Panc1 (cell line): ENCODE measurements around the gene UST. TPM values are rescaled to one million over a fixed set of nuclear protein-coding genes. Genes with fewer than 3 reads are reported as not detected.
"Not testable (repeated sequence)": the region's sequence is repeated elsewhere in the genome, so short reads cannot be mapped to it uniquely, and the experiment has no call there.

Experiments
- ATAC-seq: fragments of 200-7000 bp; cut with Tn5 transposase; 2 replicates; pipeline ENCODE4 v1.9.1; 2020; ENCODE audit warnings: mild to moderate bottlenecking, moderate library complexity
- BruUV-seq: library from RNA; stranded (reverse); fragments of 400-500 nt; replicated peaks from 2 replicates; lab custom pipeline; 2021; lab: Mats Ljungman, UMichigan
- CTCF ChIA-PET: fragments of 300-600 bp; sonication (Branson Sonifier 250); formaldehyde crosslinking; loops from one replicate; lab custom pipeline; 2022; ENCODE audit warnings: antibody characterized with exemption; lab: Charles Lee
- POLR2A ChIA-PET: fragments of 300-600 bp; sonication (Branson Sonifier 250); formaldehyde crosslinking; loops from one replicate; lab custom pipeline; 2022; ENCODE audit warnings: antibody characterized with exemption; lab: Charles Lee
- DNase-seq: peaks from one replicate; pipeline ENCODE4 v3.0.0-alpha.2; 2010; ENCODE audit warnings: low read depth, low spot score
- H3K27ac ChIP-seq: 2 replicates; pipeline ENCODE4 v1.5.1; 2011; ENCODE audit warnings: mild to moderate bottlenecking, low read length, inconsistent platforms
- H3K27me3 ChIP-seq: fragments of 200-500 bp; sonication (Bioruptor generic); 2 replicates; pipeline ENCODE4 v1.6.0; 2014; ENCODE audit warnings: low read length, inconsistent platforms; ENCODE audit not compliant: control insufficient read depth, insufficient read depth
- H3K36me3 ChIP-seq: fragments of 200-500 bp; sonication (Bioruptor generic); 2 replicates; pipeline ENCODE4 v1.5.1; 2014; ENCODE audit warnings: inconsistent platforms, mild to moderate bottlenecking, low read length, moderate library complexity; ENCODE audit not compliant: control insufficient read depth, insufficient read depth
- H3K4me1 ChIP-seq: 2 replicates; pipeline ENCODE4 v1.5.1; 2011; ENCODE audit warnings: inconsistent platforms, mild to moderate bottlenecking, low read length, moderate library complexity; ENCODE audit not compliant: control insufficient read depth, insufficient read depth
- H3K4me3 ChIP-seq, 2 experiments: 2 replicates each; pipeline ENCODE4 v1.5.1; 2011 to 2012; ENCODE audit warnings: low read depth in 2 of 2, low read length in 2 of 2, mild to moderate bottlenecking in 2 of 2, inconsistent platforms in 1 of 2, moderate library complexity in 1 of 2
- H3K9me3 ChIP-seq: fragments of 200-500 bp; sonication (Bioruptor generic); 2 replicates; pipeline ENCODE4 v1.5.1; 2014; ENCODE audit warnings: low read depth, mild to moderate bottlenecking, inconsistent platforms, low read length, moderate library complexity; ENCODE audit not compliant: control insufficient read depth, insufficient read depth
- POLR2AphosphoS5 ChIP-seq: IDR thresholded peaks from 2 replicates; pipeline ENCODE4 v1.6.1; 2012; ENCODE audit warnings: mild to moderate bottlenecking, low read depth, low read length, moderate library complexity
- SIN3A ChIP-seq: IDR thresholded peaks from 2 replicates; pipeline ENCODE4 v1.6.1; 2012; ENCODE audit warnings: low read depth, mild to moderate bottlenecking, low read length, moderate library complexity, borderline replicate concordance; ENCODE audit not compliant: insufficient read depth
- TCF7L2 ChIP-seq: IDR thresholded peaks from 2 replicates; pipeline ENCODE4 v1.6.1; 2011; ENCODE audit warnings: mild to moderate bottlenecking, low read depth, low read length, inconsistent platforms
- in situ Hi-C: cut with HindIII; loops from 2 replicates; pipeline ENCODE4 v1.10.0; 2016; ENCODE audit warnings: low sequenced_read_pairs, low pct_unique_long_range_greater_than_20kb
- intact Hi-C: fragments of 100-400 bp; cut with micrococcal nuclease; formaldehyde crosslinking; loops from one replicate; pipeline ENCODE4 v1.10.0; 2022; ENCODE audit not compliant: unreplicated experiment
- total RNA-seq: library from RNA; stranded (reverse); gene quantifications from one replicate; pipeline ENCODE4 v1.2.1, GENCODE V29; 2021; ENCODE audit not compliant: unreplicated experiment
- TF ChIP-seq, protein P1 (sequence below), 2 experiments: IDR thresholded peaks; 2 replicates each; pipeline ENCODE4 v1.6.1; 2011 to 2012; ENCODE audit warnings: low read depth in 2 of 2, control low read depth in 1 of 2, low read length in 1 of 2, mild to moderate bottlenecking in 1 of 2, moderate library complexity in 1 of 2; ENCODE audit not compliant: insufficient read depth in 1 of 2
- TF ChIP-seq, protein P2 (sequence below): fragments of 450-650 bp; IDR thresholded peaks from 2 replicates; pipeline ENCODE4 v1.5.1; 2017; ENCODE audit warnings: mild to moderate bottlenecking

The UST gene
- total RNA-seq, 1 experiment from 2014 or later, result 0.15 TPM

DNA sequence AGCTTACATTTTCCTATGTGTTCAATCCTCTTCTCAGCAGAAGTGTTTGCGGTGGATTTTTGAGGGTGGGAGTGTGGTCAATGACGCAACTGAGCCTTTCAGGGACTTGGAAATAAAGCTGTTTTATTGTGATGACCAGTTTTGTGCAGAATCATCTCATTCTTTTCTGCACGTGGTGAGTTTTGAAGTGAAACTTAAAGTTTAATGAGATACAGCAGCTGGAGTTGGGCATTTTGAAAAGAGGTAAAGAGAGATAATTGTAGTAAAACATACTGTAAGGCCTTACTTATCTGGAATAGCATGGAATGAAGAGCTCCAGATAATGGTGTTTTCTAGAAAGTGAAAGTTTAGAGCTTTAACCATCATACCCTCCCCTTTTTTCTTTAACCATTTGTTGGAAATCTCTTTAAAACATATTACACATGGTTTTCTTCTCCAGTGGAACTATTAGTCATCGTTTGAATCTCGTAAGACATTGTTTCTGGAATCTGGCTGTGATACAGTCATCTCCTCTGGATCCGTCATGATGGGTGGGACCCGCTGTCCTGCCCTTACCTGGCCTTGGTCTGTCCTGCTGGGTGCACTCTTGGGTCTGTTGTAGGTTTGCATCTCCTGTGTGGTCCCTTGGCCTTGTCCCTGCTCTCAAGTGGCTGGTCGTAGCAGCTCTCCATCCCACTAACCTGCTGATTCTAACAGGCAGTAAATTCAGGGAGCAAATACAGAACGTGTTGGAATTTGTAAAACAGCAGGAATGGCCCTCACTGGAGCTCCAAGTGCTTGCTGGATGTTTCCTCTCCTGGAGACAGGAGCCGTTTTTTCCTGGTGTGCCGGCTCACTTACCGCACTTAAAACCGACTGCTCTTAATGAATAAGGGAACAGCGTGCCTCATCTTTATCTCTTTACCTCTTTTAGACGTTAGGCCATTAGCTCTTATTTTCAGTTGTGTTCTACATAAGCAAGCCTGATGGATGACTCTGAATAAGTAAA lies 29.8 kb downstream of the UST start:
- no peaks in the 10 kb centered on the region for H3K27me3 ChIP-seq
- in situ Hi-C loops, result no loop called here
- ATAC-seq (no peak), DNase-seq (no peak)
- H3K4me1 ChIP-seq, result no peaks in the 10 kb centered on the region
- ChIA-PET POLR2A (no interaction called here), CTCF (no interaction called here)
- no peak overlapping the region for H3K27ac ChIP-seq
- no peak overlapping the region for H3K4me3 ChIP-seq
- no TSS peak for BruUV-seq
- H3K36me3 ChIP-seq, result no peaks in the 10 kb centered on the region
- no peaks in the 10 kb centered on the region for H3K9me3 ChIP-seq
- TF ChIP-seq, protein P1, sequence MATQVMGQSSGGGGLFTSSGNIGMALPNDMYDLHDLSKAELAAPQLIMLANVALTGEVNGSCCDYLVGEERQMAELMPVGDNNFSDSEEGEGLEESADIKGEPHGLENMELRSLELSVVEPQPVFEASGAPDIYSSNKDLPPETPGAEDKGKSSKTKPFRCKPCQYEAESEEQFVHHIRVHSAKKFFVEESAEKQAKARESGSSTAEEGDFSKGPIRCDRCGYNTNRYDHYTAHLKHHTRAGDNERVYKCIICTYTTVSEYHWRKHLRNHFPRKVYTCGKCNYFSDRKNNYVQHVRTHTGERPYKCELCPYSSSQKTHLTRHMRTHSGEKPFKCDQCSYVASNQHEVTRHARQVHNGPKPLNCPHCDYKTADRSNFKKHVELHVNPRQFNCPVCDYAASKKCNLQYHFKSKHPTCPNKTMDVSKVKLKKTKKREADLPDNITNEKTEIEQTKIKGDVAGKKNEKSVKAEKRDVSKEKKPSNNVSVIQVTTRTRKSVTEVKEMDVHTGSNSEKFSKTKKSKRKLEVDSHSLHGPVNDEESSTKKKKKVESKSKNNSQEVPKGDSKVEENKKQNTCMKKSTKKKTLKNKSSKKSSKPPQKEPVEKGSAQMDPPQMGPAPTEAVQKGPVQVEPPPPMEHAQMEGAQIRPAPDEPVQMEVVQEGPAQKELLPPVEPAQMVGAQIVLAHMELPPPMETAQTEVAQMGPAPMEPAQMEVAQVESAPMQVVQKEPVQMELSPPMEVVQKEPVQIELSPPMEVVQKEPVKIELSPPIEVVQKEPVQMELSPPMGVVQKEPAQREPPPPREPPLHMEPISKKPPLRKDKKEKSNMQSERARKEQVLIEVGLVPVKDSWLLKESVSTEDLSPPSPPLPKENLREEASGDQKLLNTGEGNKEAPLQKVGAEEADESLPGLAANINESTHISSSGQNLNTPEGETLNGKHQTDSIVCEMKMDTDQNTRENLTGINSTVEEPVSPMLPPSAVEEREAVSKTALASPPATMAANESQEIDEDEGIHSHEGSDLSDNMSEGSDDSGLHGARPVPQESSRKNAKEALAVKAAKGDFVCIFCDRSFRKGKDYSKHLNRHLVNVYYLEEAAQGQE (IDR thresholded peaks at IDR 0.05; ENCODE audit: insufficient read depth in 1 of 2, low read depth in 2 of 2, low read length in 1 of 2), result no peak
- TF ChIP-seq TCF7L2 (no peak), POLR2AphosphoS5 (no peak), SIN3A (no peak)
- TF ChIP-seq, protein P2, sequence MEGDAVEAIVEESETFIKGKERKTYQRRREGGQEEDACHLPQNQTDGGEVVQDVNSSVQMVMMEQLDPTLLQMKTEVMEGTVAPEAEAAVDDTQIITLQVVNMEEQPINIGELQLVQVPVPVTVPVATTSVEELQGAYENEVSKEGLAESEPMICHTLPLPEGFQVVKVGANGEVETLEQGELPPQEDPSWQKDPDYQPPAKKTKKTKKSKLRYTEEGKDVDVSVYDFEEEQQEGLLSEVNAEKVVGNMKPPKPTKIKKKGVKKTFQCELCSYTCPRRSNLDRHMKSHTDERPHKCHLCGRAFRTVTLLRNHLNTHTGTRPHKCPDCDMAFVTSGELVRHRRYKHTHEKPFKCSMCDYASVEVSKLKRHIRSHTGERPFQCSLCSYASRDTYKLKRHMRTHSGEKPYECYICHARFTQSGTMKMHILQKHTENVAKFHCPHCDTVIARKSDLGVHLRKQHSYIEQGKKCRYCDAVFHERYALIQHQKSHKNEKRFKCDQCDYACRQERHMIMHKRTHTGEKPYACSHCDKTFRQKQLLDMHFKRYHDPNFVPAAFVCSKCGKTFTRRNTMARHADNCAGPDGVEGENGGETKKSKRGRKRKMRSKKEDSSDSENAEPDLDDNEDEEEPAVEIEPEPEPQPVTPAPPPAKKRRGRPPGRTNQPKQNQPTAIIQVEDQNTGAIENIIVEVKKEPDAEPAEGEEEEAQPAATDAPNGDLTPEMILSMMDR, result no peak
- intact Hi-C loops, result no loop called here

DNA sequence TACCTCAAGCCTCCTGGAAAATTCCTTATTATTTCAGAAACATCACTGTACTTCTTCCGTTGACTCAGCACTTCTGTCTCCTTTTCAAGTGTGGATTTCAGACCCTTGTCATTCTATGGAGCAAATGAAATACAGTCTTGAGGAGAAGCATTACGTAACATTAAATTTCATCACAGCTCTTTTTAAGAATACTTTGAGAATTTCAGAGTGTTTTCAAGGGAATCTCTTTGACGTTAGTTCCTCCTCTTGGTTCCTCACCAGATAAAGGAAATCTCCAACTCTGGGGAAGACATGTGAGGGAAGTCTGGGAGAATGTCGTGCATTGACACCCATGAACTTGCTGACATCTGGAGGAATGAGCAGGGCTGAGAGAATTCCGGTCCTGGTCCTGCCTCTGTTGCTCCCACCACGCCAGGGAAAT lies 32.3 kb downstream of the UST start:
- no TSS peak for BruUV-seq
- Histone ChIP-seq H3K27ac (no peak overlapping the region), H3K4me1 (no peaks in the 10 kb centered on the region), H3K9me3 (no peaks in the 10 kb centered on the region), H3K27me3 (no peaks in the 10 kb centered on the region), H3K36me3 (no peaks in the 10 kb centered on the region), H3K4me3 (no peak overlapping the region)
- TF ChIP-seq, protein P1 (IDR thresholded peaks at IDR 0.05; ENCODE audit: insufficient read depth in 1 of 2, low read depth in 2 of 2, low read length in 1 of 2), result no peak
- TF ChIP-seq TCF7L2, result no peak
- POLR2A ChIA-PET, result no interaction called here
- ATAC-seq (no peak), DNase-seq (no peak)
- CTCF ChIA-PET, result no interaction called here
- intact Hi-C loops, result no loop called here
- in situ Hi-C loops, result no loop called here

GRCh38 chr6:148780423-148780822 lies 33.6 kb downstream of the UST start:
- in situ Hi-C loops, H3K36me3 ChIP-seq, CTCF ChIA-PET, DNase-seq, POLR2A ChIA-PET, H3K4me1 ChIP-seq, H3K27me3 ChIP-seq, H3K4me3 ChIP-seq, BruUV-seq, intact Hi-C loops, ATAC-seq, H3K27ac ChIP-seq, H3K9me3 ChIP-seq: not testable (repeated sequence)
